Measurements from ENCODE around the gene DMRTB1.
A peak's percentile ranks its signal among the peaks of the same experiment; 100 is the strongest.

Gene DMRTB1

DNA sequence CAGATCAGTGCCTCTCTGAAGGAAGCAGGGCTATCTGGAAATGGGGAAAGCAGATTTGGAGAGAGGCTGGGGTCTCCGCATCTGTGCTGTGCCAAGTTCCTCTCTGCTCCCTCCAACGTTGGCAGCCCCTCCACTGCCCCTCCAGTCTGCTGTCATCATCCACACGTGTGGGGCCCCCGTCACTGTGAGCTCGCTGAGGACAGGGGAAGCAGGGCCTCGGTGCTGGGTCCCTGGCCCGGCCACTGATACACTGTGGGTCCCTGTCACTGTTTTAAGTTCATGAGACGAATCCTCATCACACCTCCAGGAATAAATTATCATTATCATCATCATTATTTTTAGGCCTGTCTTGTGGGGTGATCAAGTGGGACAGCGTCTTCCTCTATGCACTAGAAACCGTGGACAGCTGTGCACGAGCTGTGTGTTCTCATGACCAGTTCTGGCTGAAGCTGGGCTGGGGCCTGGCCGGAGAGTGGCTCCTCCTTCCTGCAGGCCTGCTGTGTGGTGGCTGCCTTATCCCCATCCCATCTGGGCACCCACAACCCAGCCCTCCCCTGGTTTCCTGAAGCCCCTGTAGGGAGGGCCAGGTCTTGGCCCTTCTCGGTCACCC is 52.2 kb downstream of the DMRTB1 start:
- no peak for DNase-seq

DNA sequence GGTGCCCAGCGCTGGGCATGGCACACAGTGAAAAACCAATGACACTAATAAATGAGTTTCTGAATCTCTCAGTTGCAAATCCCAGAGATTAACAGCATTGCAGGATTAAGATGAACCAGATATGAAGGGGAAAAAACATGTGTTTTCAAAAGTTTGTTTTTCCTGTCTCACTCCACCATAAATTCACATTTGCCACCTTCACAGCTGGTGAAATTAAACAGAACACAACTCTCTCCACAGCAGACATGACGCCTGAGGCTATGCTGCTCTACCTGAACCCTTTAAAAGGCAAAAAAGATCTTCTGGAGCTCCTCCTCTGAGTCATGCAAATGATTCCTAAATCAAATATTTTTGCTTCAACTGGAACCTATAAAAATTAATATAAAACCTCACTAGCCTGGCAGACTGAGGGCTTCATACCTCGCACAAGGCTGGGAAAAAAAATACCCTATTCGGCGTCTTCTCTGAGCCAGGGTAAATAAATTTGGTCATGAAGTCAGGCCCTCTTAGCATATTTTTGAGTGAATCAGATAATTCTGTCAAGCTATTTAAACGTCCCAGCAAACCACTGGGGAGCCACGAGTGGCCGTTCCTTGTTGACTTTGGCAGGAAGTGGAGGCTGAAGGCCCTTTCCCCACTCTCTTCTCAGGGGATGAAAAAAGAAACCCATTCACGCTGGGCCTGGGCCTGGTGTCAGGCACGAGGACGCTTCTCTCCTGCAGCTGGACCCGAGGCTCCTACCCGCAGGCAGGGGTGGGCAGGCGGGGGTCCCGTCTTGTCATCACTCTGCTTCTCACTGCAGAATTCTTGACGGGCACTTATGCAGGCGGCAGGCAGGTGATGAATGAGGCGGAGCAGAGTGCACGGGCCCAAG is 53.0 kb downstream of the DMRTB1 start:
- peak; percentile 64 for DNase-seq

DNA sequence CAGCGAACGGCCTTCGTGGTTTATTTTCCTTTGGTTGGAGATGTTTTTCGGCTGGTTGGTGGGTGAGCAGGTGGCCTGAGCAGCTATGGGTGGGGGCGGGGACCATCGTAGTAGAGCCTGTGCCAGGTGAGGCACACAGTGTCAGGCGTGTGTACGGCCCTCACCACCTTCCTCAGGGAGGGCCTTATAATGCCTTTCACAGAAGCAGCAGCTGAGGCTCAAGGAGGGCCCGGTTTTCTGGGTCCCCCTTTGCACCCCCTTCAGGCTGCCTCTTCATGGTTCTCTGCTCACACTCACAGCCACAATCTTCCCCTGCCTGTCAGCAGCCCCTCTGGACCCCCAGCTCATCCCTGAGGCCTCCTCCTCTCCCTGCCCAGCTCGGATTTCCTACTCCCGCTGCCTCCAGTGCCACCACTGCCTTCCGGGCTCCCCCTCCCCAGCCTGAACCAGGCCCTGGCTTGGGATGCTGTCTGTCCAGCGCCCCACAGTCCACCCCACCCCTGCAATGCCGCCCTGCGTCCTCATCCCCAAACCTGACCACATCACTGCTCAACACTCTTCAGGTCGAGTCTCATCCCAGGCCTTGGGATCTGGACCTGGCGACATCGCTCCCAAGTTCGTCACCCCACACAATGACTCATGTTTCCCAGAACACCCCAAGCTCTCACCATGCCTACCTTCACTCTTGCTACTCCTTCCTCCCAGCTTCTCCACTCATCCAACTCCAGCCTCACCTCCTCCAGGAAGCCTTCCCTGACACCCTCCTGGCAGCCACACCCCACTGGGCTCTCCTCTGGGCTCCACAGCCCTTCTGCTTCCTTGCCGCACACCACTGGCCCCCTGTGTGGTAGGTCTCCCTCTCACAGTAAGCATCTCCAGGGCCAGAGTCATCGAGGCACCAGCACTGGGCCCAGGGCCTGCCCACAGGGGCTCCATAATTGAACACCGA is 53.9 kb downstream of the DMRTB1 start:
- DNase-seq: no peak

DNA sequence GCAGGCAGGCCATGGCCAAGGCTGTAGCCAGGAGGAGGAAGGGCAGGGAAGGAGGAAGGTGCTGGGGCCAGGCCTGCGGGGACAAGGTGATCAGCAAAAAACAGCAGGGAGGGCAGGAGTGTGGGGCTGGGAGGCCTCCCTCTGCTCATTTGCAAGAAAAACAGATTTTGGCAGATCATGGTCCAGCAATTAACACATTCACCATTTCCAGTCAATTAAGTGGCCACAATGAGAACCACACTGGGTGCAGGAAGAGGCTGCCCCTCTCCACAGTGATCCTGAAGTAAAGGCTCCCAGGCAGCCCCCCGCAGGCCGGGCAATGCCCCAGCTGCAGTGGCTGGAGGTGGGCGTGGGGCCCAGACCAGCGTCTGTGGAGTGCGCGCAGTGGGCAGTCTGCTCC is 54.6 kb downstream of the DMRTB1 start:
- DNase-seq: no peak

- DNase-seq: no peak
Measured at GRCh38 chr1:53514436-53514835, 55.2 kb downstream of the DMRTB1 start.

GRCh38 chr1:53516181-53516580 is 57.0 kb downstream of the DMRTB1 start:
- DNase-seq: no peak
